ENCODE data around the gene CADPS2.

GRCh38 chr7:122710916-122711315 is 175.3 kb downstream of the CADPS2 start:
- TF ChIP-seq CBX8 (IDR thresholded peaks at IDR 0.05; ENCODE audit: borderline replicate concordance, low read depth, low read length) (no peak), TAF1 (IDR thresholded peaks at IDR 0.05; ENCODE audit: low read depth, low read length) (no peak), CTCF (IDR thresholded peaks at IDR 0.05; ENCODE audit: control extremely low read depth in 1 of 3, insufficient read depth in 1 of 3, low read depth in 1 of 3, low read length in 3 of 3) (no peak), FOSL1 (IDR thresholded peaks at IDR 0.05; ENCODE audit: insufficient read depth, low read depth, low read length) (no peak), BCL11A (IDR thresholded peaks at IDR 0.05; ENCODE audit: low read depth in 2 of 2, low read length in 2 of 2) (no peak), USF2 (IDR thresholded peaks at IDR 0.05; ENCODE audit: low read length) (no peak), EGR1 (IDR thresholded peaks at IDR 0.05; ENCODE audit: borderline replicate concordance, low read depth, low read length) (no peak), RFX5 (IDR thresholded peaks at IDR 0.05; ENCODE audit: borderline replicate concordance, low read depth, low read length) (no peak), GTF2F1 (IDR thresholded peaks at IDR 0.05; ENCODE audit: borderline replicate concordance, low read depth, low read length) (no peak), RAD21 (IDR thresholded peaks at IDR 0.05 in 1 of 2, conservative IDR thresholded peaks at IDR 0.05 in 1 of 2; ENCODE audit: low read depth in 2 of 2, low read length in 2 of 2) (no peak), CREB1 (IDR thresholded peaks at IDR 0.05) (no peak)

All from H1 (cell line).